GM12801 (cell line): Measurements from ENCODE around the gene CLEC16A.

Experiments
- TF ChIP-seq, protein P1 (sequence below): IDR thresholded peaks from one replicate; pipeline ENCODE4 v1.5.1; 2011; ENCODE audit warnings: control low read depth; ENCODE audit not compliant: insufficient read length; ENCODE audit errors: extremely low read depth

The CLEC16A gene

DNA sequence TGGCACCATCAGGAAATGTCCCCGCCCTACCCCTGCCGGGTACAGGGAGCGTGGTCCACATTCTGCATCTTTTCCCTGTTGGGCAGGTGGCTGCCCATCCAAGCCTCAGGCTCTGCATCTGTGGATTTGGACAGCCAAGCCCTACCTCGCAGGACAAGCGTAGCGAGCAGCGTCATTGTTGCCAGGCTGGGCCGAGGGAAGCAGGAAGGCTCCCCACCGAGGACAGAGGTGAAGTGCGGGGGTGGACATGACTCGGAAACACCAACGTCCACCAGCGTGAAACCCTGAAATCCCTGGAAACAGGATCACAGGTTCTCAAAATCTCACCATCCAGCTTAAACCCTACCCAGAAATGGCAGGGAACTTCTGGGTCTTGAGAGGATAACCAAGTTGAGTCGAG is 238.0 kb downstream of the CLEC16A start:
- TF ChIP-seq, protein P1, sequence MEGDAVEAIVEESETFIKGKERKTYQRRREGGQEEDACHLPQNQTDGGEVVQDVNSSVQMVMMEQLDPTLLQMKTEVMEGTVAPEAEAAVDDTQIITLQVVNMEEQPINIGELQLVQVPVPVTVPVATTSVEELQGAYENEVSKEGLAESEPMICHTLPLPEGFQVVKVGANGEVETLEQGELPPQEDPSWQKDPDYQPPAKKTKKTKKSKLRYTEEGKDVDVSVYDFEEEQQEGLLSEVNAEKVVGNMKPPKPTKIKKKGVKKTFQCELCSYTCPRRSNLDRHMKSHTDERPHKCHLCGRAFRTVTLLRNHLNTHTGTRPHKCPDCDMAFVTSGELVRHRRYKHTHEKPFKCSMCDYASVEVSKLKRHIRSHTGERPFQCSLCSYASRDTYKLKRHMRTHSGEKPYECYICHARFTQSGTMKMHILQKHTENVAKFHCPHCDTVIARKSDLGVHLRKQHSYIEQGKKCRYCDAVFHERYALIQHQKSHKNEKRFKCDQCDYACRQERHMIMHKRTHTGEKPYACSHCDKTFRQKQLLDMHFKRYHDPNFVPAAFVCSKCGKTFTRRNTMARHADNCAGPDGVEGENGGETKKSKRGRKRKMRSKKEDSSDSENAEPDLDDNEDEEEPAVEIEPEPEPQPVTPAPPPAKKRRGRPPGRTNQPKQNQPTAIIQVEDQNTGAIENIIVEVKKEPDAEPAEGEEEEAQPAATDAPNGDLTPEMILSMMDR, result no peak

DNA sequence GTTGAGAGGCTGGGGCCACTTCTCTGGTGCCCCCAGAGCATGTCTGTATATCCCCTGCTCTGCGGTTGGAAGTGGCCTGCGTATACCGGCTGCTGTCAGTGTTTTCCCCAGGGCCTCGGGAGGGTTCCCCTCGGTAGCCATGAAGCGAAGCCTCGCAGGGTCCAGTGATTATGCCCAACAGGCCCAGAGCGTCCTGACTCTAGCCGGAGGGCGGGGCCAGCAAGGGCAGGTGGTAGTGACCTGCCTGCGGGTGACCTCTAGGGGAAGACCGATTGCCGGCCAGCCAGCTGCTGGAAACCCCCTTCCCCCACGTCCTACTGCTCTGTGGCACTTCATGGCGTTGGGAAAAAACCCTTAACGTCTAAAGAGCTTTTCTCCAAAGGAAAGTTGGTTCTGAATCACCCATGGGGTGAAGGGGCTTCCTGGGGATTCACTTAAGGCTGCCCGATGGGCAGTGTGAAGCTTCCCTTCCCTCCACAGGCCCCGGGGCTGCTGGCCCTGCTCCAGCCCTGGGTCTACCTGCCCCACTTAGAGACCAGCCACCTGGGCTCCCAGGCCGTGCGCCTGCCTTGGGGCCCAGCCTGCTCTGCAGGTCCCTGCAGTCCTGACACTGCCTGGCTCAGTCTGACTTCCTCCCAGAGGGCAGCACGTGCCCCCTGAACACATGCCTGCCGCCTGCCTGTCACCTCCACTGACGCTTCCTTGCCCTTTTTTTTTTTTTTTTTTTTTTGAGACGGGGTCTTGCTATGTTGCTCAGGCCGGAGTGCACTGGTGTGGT is 238.9 kb downstream of the CLEC16A start:
- TF ChIP-seq, protein P1, result no peak

DNA sequence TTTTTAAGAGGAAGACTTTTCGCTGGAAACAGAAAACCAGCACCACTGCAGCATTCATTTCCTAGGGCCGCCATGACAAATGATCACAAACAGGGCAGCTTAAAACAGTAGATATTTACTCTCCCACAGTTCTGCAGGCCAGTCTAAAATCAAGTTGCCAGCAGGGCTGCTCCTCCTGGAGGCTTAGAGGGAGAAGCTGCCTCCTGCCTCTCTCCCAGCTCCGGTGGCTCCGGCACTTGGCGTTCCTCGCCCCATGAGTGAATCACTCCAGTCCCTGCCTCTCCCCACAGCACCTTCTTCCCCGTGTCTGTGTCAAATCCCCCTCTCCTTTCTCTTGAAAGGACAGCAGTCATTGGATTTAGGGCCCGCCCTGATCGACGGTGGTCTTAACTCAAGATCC is 239.6 kb downstream of the CLEC16A start:
- TF ChIP-seq, protein P1, result no peak

DNA sequence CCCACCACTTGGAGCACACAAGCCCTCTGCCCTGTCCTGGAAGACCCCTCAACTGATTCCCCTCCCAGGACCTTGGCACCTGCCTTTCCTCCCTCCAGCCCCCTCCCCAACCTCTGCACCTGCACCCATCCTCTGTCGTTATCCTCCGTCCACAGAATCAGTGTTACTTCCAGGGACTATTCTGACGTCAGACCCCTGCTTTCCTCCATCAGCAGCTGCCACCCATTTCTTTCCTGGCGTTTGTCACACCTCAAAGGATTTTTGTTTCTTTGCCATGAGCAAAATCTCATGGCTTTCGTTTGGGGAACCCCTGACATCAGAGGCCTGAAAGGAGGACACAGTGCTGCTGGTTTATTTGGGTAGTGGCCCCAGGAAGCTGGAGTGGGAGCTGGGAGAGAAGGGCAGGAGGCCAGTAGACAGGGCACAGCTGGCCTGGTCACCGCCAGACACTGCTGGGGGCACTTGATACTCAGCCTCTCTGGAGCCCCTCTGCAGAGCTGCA is 243.2 kb downstream of the CLEC16A start:
- TF ChIP-seq, protein P1, result no peak

DNA sequence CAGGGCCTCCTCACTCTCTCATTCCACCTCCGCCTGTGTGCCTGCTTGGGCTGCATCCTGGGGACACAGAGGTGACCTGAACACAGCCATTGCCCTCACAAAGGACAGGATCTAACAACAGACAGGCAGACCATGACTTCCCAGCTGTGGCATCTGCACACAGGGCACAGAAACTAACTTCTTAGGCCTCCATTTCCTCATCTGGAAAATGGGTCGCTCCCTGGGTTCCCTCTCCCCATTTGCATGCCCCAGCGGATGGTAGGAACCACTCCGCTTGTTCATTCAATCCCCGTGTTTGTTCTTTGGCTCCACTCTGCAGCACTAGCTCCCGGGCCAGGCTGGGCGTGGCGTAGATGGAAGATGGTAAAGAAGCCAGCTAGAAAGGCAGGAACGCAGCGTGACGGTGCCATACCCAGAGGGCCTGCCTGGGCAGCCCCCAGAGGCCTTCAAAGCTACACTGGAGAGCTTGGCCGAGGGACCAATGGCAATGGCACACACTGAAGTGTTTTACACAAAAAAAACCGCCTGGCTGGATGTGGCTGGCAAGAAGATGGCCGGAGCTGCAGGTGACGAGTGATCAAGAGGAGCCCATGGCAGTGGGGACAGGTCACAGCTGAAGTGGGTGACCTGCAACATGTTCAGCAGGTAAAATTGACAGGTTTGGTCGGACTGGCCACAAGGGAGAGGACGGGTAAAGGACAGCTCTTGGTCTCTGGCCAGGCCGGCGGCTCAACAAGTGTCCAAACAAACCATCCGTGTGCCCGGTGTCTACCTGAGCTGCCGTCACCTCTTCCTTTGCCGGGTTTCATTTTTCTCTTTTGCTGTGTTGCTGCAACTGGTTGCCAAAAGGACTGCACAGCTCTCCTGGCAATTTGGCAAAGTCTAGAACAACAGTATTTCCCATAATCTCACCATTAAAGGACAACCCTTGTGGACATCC is 244.7 kb downstream of the CLEC16A start:
- TF ChIP-seq, protein P1, result no peak

DNA sequence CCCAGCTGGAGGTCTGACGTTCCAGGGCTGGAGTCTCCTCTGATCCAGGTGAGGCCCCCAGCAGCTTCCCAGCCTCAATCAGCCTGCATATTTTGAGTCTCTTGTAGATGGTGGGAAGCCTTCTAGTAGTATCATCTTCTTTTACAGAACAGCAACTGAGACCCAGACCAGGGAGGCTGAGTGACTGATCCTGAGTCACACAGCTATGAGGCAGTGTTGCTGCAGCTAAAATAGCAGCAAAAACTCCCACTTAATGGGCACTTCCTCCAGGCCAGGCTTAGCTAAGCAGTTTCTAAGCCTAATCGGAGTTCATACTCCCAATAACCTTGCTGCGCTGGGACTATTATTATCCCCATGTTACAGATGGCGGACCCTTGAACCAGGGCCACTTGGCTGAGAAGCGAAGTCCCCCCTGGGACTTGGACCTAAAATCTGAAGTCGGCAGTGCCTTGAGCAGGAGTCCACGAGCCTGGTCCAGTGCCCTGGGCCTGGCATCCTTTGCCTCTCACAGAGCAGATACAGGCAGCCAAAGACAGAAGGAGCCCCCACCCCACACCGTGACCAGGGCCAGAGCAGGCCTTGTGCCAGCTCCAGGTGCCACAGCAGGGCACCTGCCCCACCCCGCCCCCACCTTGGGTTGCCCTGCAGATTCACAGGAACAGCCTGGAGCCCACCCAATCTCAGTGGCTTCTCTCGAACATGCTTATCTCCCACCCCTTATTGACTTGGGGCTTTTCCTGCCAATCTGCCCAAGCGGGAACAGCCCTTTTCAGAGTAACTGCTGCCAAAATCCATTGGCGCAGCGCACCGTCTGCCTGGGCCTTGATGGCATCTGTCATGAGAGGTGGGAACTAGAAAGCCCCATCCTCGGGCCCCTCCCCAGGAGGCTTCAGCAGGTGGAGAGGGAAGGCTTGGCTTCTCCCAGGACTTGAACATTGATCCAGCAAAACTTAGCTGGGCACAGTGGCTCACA is 246.5 kb downstream of the CLEC16A start:
- TF ChIP-seq, protein P1, result no peak
